IMR-90 (cell line): ENCODE measurements around the gene ASH1L. TPM values are rescaled to one million over a fixed set of nuclear protein-coding genes. Genes with fewer than 3 reads are reported as not detected.
A peak's percentile ranks its signal among the peaks of the same experiment; 100 is the strongest.

Experiments
- ATAC-seq: fragments of 200-7000 bp; cut with Tn5 transposase; 2 replicates; pipeline ENCODE4 v1.9.1; 2020; ENCODE audit warnings: low read depth, mild to moderate bottlenecking, moderate library complexity
- BruUV-seq: library from RNA; stranded (reverse); fragments of 400-500 nt; replicated peaks from 2 replicates; lab custom pipeline; 2021; lab: Mats Ljungman, UMichigan
- CTCF ChIA-PET: fragments of 300-600 bp; formaldehyde crosslinking; extraction: SDS; loops from one replicate; lab custom pipeline; 2021; ENCODE audit warnings: antibody characterized with exemption; lab: Yijun Ruan, JAX
- POLR2A ChIA-PET: fragments of 300-600 bp; sonication (Branson Sonifier 250); formaldehyde crosslinking; loops from one replicate; lab custom pipeline; 2022; ENCODE audit warnings: antibody characterized with exemption; ENCODE audit not compliant: unreplicated experiment; lab: Charles Lee
- DNase-seq: peaks from one replicate; pipeline ENCODE4 v3.0.0; 2013
- H2AFZ ChIP-seq: replicated peaks from 2 replicates; pipeline ENCODE3; 2013; ENCODE audit warnings: low read length, mild to moderate bottlenecking; ENCODE audit not compliant: poor library complexity
- H2AK5ac ChIP-seq: 2 replicates; pipeline ENCODE4 v1.6.1; 2013; ENCODE audit warnings: low read depth, low read length, inconsistent platforms
- H2AK9ac ChIP-seq: replicated peaks from 2 replicates; pipeline ENCODE3; 2013; ENCODE audit warnings: mild to moderate bottlenecking, low read depth, low read length, moderate library complexity; ENCODE audit not compliant: poor library complexity
- H2BK120ac ChIP-seq: 2 replicates; pipeline ENCODE4 v1.6.1; 2013; ENCODE audit warnings: low read depth, low read length, inconsistent platforms
- H2BK15ac ChIP-seq: 3 replicates; pipeline ENCODE4 v1.6.1; 2013; ENCODE audit warnings: low read depth, low read length, inconsistent platforms
- H2BK20ac ChIP-seq: 2 replicates; pipeline ENCODE4 v1.6.1; 2013; ENCODE audit warnings: low read depth, mild to moderate bottlenecking, inconsistent platforms, low read length, moderate library complexity
- H2BK5ac ChIP-seq: 2 replicates; pipeline ENCODE4 v1.6.1; 2013; ENCODE audit warnings: mild to moderate bottlenecking, low read depth, low read length, inconsistent platforms; ENCODE audit not compliant: poor library complexity, severe bottlenecking
- H3K14ac ChIP-seq: replicated peaks from 2 replicates; pipeline ENCODE4 v1.6.1; 2013; ENCODE audit warnings: low read depth, low read length, inconsistent platforms
- H3K18ac ChIP-seq: 2 replicates; pipeline ENCODE4 v1.6.1; 2013; ENCODE audit warnings: low read depth, low read length, control low read depth
- H3K23ac ChIP-seq: 2 replicates; pipeline ENCODE4 v1.6.1; 2013; ENCODE audit warnings: low read depth, low read length, inconsistent platforms
- H3K27ac ChIP-seq: 2 replicates; pipeline ENCODE4 v1.5.1; 2013; ENCODE audit warnings: mild to moderate bottlenecking, control low read depth, low read length; ENCODE audit not compliant: insufficient read depth
- H3K27me3 ChIP-seq: 2 replicates; pipeline ENCODE4 v1.6.1; 2013; ENCODE audit warnings: low read length; ENCODE audit not compliant: control insufficient read depth, insufficient read depth
- H3K36me3 ChIP-seq: 2 replicates; pipeline ENCODE4 v1.6.1; 2013; ENCODE audit warnings: low read length, mixed read lengths; ENCODE audit not compliant: control insufficient read depth, insufficient read depth
- H3K4ac ChIP-seq: 2 replicates; pipeline ENCODE4 v1.6.1; 2013; ENCODE audit warnings: low read depth, low read length, inconsistent platforms
- H3K4me1 ChIP-seq: 2 replicates; pipeline ENCODE4 v1.6.1; 2013; ENCODE audit warnings: low read length, mixed read lengths; ENCODE audit not compliant: control insufficient read depth, insufficient read depth
- H3K4me2 ChIP-seq: 2 replicates; pipeline ENCODE4 v1.6.1; 2013; ENCODE audit warnings: low read depth, mild to moderate bottlenecking, control low read depth, low read length, moderate library complexity
- H3K4me3 ChIP-seq: 2 replicates; pipeline ENCODE4 v1.5.1; 2013; ENCODE audit warnings: low read depth, mild to moderate bottlenecking, control low read depth, low read length, moderate library complexity; ENCODE audit not compliant: insufficient read depth
- H3K56ac ChIP-seq: 2 replicates; pipeline ENCODE4 v1.6.1; 2013; ENCODE audit warnings: low read length, inconsistent platforms; ENCODE audit not compliant: insufficient read depth; ENCODE audit errors: extremely low read depth
- H3K79me1 ChIP-seq, 2 experiments: 2 replicates each; pipeline ENCODE4 v1.6.1; 2013; ENCODE audit warnings: low read length in 2 of 2, inconsistent platforms in 1 of 2, low read depth in 1 of 2
- H3K9ac ChIP-seq: 2 replicates; pipeline ENCODE4 v1.6.1; 2013; ENCODE audit warnings: low read depth, low read length, control low read depth
- H3K9me1 ChIP-seq: 2 replicates; pipeline ENCODE4 v1.6.1; 2013; ENCODE audit warnings: low read length, inconsistent platforms; ENCODE audit not compliant: insufficient read depth
- H3K9me3 ChIP-seq: 2 replicates; pipeline ENCODE4 v1.6.1; 2013; ENCODE audit warnings: low read length; ENCODE audit not compliant: control insufficient read depth, insufficient read depth
- H4K20me1 ChIP-seq: 2 replicates; pipeline ENCODE4 v1.6.1; 2013; ENCODE audit warnings: low read length, inconsistent platforms; ENCODE audit not compliant: insufficient read depth
- H4K5ac ChIP-seq: 2 replicates; pipeline ENCODE4 v1.6.1; 2013; ENCODE audit warnings: mild to moderate bottlenecking, low read depth, low read length, control low read depth
- H4K8ac ChIP-seq, 2 experiments: 2 replicates each; pipeline ENCODE4 v1.6.1; 2013; ENCODE audit warnings: low read depth in 2 of 2, low read length in 2 of 2, control low read depth in 1 of 2, inconsistent platforms in 1 of 2
- H4K91ac ChIP-seq: 2 replicates; pipeline ENCODE4 v1.6.1; 2013; ENCODE audit warnings: low read depth, low read length, inconsistent platforms; ENCODE audit not compliant: insufficient read depth
- BHLHE40 ChIP-seq: fragments of 150-350 bp; IDR thresholded peaks from 2 replicates; pipeline ENCODE4 v1.6.1; 2016; ENCODE audit warnings: mild to moderate bottlenecking, low read depth, low read length
- CEBPB ChIP-seq: IDR thresholded peaks from 2 replicates; pipeline ENCODE4 v1.6.1; 2012; ENCODE audit warnings: low read depth, low read length, improper control_type of control experiment
- CHD1 ChIP-seq: IDR thresholded peaks from 2 replicates; pipeline ENCODE4 v1.6.1; 2012; ENCODE audit warnings: low read depth, low read length, improper control_type of control experiment
- CTCF ChIP-seq: conservative IDR thresholded peaks from 2 replicates; pipeline ENCODE4 v1.5.1; 2012; ENCODE audit warnings: mild to moderate bottlenecking, low read depth, low read length, improper control_type of control experiment
- ELK1 ChIP-seq: fragments of 150-350 bp; IDR thresholded peaks from 2 replicates; pipeline ENCODE4 v1.6.1; 2016; ENCODE audit warnings: low read depth, mild to moderate bottlenecking, low read length, moderate library complexity, borderline replicate concordance
- MXI1 ChIP-seq: IDR thresholded peaks from 2 replicates; pipeline ENCODE4 v1.6.1; 2012; ENCODE audit warnings: low read depth, mild to moderate bottlenecking, low read length, moderate library complexity, borderline replicate concordance
- RAD21 ChIP-seq: IDR thresholded peaks from 2 replicates; pipeline ENCODE4 v1.6.1; 2012; ENCODE audit warnings: low read length, improper control_type of control experiment
- RCOR1 ChIP-seq: IDR thresholded peaks from 2 replicates; pipeline ENCODE4 v1.6.1; 2012; ENCODE audit warnings: mild to moderate bottlenecking, low read length, improper control_type of control experiment; ENCODE audit not compliant: insufficient replicate concordance
- RFX5 ChIP-seq: IDR thresholded peaks from 2 replicates; pipeline ENCODE4 v1.8.0; 2012; ENCODE audit warnings: low read depth, mild to moderate bottlenecking, low read length, moderate library complexity
- SMC3 ChIP-seq: fragments of 150-350 bp; IDR thresholded peaks from 2 replicates; pipeline ENCODE4 v1.6.1; 2016; ENCODE audit warnings: low read depth, mild to moderate bottlenecking, antibody characterized with exemption, low read length, moderate library complexity
- WGBS, 2 experiments: methylation state at CpG; one replicate each; pipeline versions ENCODE4 v1.1.5 to v1.1.7; 2013; ENCODE audit warnings: missing lambda C conversion rate in 2 of 2; ENCODE audit not compliant: insufficient read length in 1 of 2; ENCODE audit errors: extremely low coverage in 2 of 2; 5-methylcytosine and 5-hydroxymethylcytosine counted together
- dilution Hi-C: fragments of 300-500 bp; cut with HindIII; formaldehyde crosslinking; loops from one replicate; pipeline ENCODE4 v1.14.3; 2018; ENCODE audit warnings: low sequenced_read_pairs; ENCODE audit not compliant: unreplicated experiment
- in situ Hi-C: fragments of 300-500 bp; cut with MboI; formaldehyde crosslinking; loops from 3 replicates; pipeline ENCODE4 v1.14.3; 2019; ENCODE audit warnings: low sequenced_read_pairs, inconsistent platforms, mixed read lengths
- intact Hi-C: fragments of 100-400 bp; cut with micrococcal nuclease; formaldehyde crosslinking; loops from 2 replicates; pipeline ENCODE4 v1.10.0; 2022
- polyA plus RNA-seq, 3 experiments: library from polyadenylated mRNA; depleted of rRNA; stranded (reverse); fragments of >200 nt; gene quantifications; 2 replicates each; pipeline ENCODE4 v1.2.3, GENCODE V29; 2012; ENCODE audit warnings: low replicate concordance in 1 of 3
- total RNA-seq: library from RNA; depleted of rRNA; stranded (reverse); fragments of >200 nt; gene quantifications from 2 replicates; pipeline ENCODE4 v1.2.3, GENCODE V29; 2012

ASH1L gene
- total and polyA plus RNA-seq, 2 of the 4 experiments (the other 2 are of a cell fraction), result 13.7 to 18.5 TPM

- dilution Hi-C loops, result no loop called here
- Histone ChIP-seq H3K4ac (peak overlapping the region; percentile 33; the same call in 1 of the 2 replicates), H3K36me3 (peaks cover 3% of the 10 kb centered on the region), H4K20me1 (no peaks in the 10 kb centered on the region), H3K9me1 (peaks cover 7% of the 10 kb centered on the region; the same call in 1 of the 2 replicates), H3K4me1 (peaks cover 4% of the 10 kb centered on the region), H3K23ac (no peak overlapping the region), H2BK5ac (no peak overlapping the region), H3K27me3 (no peaks in the 10 kb centered on the region), H3K14ac (no peak overlapping the region), H2BK20ac (no peak overlapping the region), H3K18ac (no peak overlapping the region), H3K9ac (no peak overlapping the region; the same call in 1 of the 2 replicates), H3K4me2 (no peak overlapping the region), H3K27ac (no peak overlapping the region), H3K79me1 (peaks cover 14 to 32% of the 10 kb centered on the region in 2 experiments), H2AK9ac (no peak overlapping the region), H2BK15ac (no peak overlapping the region), H4K8ac (peak overlapping the region; percentile 62 to 89; a peak in 3 of 4 replicates), H3K4me3 (no peak overlapping the region), H2AK5ac (no peak overlapping the region), H4K91ac (no peak overlapping the region), H4K5ac (no peak overlapping the region), H2AFZ (no peak overlapping the region), H3K56ac (no peak overlapping the region), H3K9me3 (no peaks in the 10 kb centered on the region), H2BK120ac (no peak overlapping the region)
- TF ChIP-seq CHD1 (no peak), SMC3 (peak; percentile 27; the same call in 1 of the 2 replicates), BHLHE40 (no peak), RAD21 (peak; percentile 47), MXI1 (no peak), RCOR1 (no peak), ELK1 (no peak), RFX5 (no peak), CTCF (peak; percentile 50), CEBPB (peak; percentile 59; the same call in 1 of the 2 replicates)
- BruUV-seq, result no TSS peak
- ATAC-seq, result no peak
- in situ Hi-C loops, result no loop called here
- POLR2A ChIA-PET, result no interaction called here
- intact Hi-C loops, result loop anchor here (5.0 kb wide), 1 partner anchor 45 kb away; the partner anchor contains the start of gene SCAMP3
- no CpG with 5 or more reads among the region's 6 CpGs for WGBS, 2 experiments
- CTCF ChIA-PET, result interaction anchor here (0.6 to 1.3 kb wide), 3 partner anchors 9 to 66 kb away, joined by 3 to 4 read pairs (median 4); no protein-coding TSS in a partner anchor
- peak; percentile 61 for DNase-seq
Observed at GRCh38 chr1:155307247-155307740, 255.3 kb downstream of the ASH1L start.
